ENCODE data around the gene XNDC1N.

The XNDC1N gene

DNA sequence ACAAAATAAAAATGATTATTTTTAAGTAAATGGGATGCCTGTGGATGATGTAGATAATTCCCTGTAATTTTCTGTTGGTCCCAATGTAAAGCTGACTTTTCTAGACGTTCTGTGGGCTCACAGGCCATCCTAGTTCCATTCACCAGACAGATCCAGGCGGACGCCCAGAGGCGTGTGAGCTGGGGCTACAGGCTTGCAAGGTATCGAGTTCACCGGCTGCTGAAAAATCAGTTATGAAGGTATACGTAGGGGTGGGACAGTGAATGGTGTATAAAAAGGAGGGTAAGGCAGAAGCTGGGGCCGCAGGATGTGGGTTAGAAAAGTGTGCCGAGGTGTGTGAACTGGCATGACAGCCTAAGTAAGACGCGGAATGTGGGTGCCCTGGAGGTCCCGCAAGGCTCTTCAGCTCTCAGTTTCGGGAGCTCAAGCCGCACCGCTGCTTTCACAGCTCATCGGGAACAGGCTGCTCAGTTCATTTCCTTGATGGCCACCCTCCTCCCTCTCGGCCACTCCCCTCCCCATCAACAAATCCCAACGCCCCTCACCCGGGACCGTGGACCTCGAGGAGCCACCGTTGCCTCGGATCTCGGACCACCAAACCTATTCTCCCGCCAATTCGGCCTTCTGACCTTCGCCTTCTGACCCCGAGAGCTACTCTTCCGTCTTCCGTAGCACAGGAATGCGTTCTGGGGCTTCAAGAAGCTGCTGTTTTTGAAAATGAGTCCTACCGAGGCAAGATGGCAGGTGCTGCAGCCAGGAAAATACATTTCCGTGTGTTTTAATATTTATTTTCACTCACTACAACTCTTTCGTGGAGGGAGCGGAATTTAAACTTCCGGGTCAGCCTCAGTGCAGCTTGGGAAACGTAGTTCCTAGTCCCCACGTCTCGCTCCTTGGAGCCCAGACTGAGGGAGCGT is at the start of gene XNDC1N:
Gene XNDC1N (minus strand): TSS at position 775 of the 917 bp plus-strand sequence. CDS start 5,241 bp downstream, outside the sequence.
- in situ Hi-C loops (cut with MboI; ENCODE audit: low sequenced_read_pairs), result no loop called here

GRCh38 chr11:71977743-71978418 is 49.5 kb upstream of the XNDC1N start:
- in situ Hi-C loops (cut with MboI; ENCODE audit: low sequenced_read_pairs), result no loop called here

DNA sequence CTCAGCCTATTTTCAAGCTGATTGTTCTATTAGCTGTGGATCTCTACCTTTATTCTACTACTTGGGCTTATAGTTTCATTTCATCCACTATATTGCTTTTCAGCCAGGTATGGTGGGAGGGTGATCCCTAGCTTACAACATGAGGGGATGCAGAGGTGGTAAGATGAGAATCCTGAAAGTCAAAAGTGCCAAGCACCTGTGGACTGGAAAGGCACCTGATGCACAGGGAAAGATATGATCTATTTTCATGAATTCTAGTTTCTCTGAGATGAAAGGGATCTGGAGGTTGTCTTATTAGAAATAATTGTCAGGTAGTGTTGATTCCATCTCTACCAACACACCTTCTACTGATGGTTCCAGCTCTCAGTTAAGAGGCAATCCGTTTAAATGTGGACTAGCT is 48.7 kb upstream of the XNDC1N start:
- in situ Hi-C loops (cut with MboI; ENCODE audit: low sequenced_read_pairs), result no loop called here

GRCh38 chr11:71976551-71976950 is 48.2 kb upstream of the XNDC1N start:
- in situ Hi-C loops (cut with MboI; ENCODE audit: low sequenced_read_pairs), result no loop called here

- in situ Hi-C loops (cut with MboI; ENCODE audit: low sequenced_read_pairs), result no loop called here
These were observed 43.3 kb upstream of the XNDC1N start for GRCh38 chr11:71971680-71972079.

- in situ Hi-C loops (cut with MboI; ENCODE audit: low sequenced_read_pairs), result no loop called here
These were observed 36.2 kb upstream of the XNDC1N start for GRCh38 chr11:71964641-71965040.

DNA sequence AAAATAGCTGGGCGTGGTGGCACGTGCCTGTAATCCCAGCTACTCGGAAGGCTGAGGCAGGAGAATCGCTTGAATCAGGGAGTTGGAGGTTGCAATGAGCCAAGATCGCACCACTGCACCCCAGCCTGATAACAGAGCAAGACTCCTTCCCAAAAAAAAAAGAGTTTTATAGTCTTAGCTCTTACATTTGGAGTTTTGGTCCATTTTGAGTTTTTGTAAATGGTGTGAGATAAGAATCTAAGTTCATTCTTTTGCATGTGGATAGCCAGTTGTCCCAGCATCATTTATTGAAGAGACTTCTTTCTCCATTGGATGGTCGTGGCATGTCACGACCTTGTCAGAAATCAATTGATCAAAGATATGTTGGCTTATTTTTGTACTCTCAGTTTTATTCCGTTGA is 35.1 kb upstream of the XNDC1N start:
- in situ Hi-C loops (cut with MboI; ENCODE audit: low sequenced_read_pairs), result no loop called here

DNA sequence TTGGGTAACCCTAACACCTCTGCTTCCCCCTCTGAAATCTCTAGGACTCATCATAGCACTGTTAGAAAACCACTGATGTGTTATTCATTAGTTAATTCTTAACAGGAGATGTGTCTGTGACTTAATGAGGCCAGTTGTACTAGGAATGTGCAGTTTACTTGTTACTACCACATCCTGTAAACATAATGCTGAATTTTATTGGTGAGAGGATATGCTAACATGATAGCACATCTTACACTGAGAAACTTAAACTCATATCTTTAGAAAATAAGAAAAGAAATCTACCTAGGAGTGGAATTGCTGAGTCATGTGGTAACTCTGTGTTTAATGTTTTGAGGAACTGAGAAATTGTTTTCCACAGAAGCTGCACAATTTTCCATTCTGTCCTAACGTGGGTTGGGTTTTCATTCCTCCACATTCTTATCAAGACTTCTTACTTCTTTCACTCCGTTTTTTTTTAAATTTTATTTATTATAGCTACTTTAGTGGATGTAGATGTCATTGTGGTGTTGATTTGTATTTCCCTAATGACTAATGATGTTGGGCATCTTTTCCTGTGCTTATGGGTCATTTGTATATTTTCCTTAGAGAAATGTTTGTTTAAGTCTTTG is 34.1 kb upstream of the XNDC1N start:
- in situ Hi-C loops (cut with MboI; ENCODE audit: low sequenced_read_pairs), result no loop called here

DNA sequence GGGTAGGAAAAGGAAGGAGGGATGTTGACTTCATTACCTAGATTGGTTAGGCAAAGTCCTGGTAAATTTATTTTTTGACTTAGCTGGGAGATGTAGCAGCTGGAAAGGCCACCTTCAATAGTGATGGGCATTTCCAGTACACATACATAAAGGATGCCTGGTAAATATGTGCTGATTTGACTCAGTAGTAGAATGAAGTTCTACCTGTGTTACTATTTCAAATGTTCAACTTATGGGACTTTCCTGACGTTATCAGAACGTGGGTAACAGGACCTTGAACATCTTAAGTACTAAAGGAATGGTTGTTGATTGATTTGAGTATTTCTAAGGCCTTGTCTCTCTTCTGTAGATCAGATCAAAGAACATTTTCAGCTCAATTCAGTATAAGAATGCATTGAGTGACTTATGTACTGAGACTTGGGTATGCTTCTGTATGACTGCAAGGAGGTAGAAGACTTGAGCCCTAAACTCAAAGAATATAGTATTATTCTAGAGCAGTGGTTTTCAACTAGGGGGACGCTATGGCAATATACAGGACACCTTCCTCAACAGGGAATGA is 27.6 kb upstream of the XNDC1N start:
- in situ Hi-C loops (cut with MboI; ENCODE audit: low sequenced_read_pairs), result no loop called here

DNA sequence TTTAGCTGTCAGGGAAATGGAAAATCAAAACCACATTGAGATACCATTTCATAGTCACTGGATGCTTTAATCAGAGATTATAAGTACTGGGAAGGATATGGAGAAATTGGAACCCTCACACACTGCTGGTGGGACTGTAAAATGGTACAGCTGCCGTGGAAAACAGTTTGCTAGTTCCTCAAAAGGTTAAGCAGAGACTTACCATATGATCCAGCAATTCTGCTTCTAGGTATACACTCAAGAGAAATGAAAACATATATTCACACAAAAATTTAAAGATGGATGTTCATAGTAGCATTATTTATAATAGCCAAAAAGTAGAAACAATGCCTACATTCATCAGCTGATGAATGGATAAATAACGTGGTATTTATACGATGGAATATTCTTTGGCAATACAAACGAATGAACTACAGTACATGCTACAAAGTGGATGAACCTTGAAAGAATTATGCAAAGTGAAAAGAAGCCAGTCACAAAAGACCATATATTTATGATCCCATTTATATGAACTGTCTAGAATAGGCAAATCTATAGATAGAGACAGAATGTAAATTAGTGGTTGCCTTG is 23.4 kb upstream of the XNDC1N start:
- in situ Hi-C loops (cut with MboI; ENCODE audit: low sequenced_read_pairs), result no loop called here

- in situ Hi-C loops (cut with MboI; ENCODE audit: low sequenced_read_pairs), result no loop called here
These were observed 20.6 kb upstream of the XNDC1N start for GRCh38 chr11:71949034-71949433.

- in situ Hi-C loops (cut with MboI; ENCODE audit: low sequenced_read_pairs), result no loop called here
These were observed 20.1 kb upstream of the XNDC1N start for GRCh38 chr11:71948314-71949027.

DNA sequence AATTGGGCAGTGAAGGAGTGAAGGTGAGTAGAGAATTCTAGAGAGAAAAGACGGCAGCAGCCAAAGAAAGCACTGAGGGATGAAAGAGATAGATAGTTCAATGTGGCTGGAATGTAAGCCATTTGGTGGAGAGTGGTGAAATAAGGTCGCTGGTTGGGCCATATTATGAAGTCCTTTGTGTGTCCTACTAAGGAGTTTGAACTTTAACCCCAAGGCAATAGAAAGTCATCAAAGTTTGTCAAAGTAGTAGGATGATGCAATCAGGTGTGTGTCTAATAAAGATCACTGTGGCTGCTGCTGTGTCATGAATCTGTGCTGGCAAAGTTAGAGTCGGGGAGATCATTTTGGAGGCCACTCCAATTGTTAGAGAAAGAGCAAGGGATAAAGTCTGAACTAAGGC is 19.1 kb upstream of the XNDC1N start:
- in situ Hi-C loops (cut with MboI; ENCODE audit: low sequenced_read_pairs), result no loop called here

DNA sequence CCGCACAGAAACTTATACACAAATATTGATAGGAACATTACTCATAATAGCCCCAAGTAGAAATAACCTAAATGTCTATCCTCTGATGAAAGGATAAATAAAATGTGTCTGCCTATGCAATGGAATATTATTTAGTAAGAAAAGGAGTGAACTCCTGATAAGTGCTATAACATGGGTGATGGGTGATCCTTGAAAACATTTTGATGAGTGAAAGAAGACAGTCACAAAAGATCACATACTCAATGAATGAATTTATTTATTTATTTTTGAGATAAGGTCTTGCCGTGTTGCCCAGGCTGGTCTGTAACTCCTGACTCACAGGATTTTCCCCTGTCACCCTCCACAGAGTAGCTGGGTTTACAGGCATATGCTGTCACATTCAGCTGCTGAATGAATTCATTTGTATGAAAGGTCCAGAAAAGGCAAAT is 17.8 kb upstream of the XNDC1N start:
- in situ Hi-C loops (cut with MboI; ENCODE audit: low sequenced_read_pairs), result no loop called here

DNA sequence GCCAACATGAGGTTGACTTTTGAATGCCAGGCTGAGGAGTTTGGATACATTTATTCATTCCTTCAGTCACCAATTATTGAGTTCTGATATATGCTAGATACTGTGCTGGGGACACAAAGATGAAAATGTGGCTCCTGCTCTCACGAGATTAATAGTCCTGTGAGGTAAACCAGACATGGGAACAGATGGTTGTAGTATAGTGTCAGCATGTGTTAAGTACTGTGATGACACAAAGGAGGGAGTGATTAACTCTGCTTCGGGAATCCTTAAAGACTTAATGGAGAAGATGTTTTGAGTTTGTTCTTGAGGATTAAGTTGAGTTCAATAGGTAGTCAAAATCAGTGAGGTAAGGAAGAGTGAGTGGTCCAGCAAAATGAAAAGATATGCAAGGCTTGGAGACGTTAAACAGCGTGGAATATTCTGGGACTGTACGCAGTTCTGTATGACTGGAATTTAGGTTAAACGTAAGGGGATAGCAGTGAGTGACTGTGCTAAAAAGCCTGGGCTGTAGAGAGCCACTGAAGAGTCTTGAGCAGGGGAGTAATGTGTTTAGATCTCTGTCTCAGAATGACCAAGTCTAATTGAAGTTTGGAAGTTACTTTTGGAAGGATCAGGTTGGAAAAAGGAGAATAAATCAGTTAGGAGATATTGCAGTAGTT is 12.3 kb upstream of the XNDC1N start:
- in situ Hi-C loops (cut with MboI; ENCODE audit: low sequenced_read_pairs), result no loop called here

DNA sequence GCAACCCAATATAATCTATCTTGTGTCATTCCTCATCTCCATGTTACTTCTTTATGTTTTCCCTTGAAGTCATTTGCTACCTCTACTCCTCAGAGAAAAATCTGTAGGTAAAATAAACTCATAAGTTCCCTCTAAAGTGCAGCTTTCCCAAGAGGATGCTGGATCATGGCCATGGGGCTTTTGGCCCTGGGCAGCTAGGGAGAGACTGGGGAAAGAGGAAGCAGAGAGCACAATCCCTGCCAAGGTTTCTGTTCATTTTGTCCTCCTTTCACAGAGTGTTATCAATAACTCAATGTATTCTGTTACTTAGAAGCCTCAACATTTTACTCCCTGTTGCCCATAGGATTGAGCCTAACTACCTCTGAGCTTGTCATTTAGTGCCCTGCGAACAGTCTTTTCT is 9.4 kb upstream of the XNDC1N start:
- in situ Hi-C loops (cut with MboI; ENCODE audit: low sequenced_read_pairs), result no loop called here

DNA sequence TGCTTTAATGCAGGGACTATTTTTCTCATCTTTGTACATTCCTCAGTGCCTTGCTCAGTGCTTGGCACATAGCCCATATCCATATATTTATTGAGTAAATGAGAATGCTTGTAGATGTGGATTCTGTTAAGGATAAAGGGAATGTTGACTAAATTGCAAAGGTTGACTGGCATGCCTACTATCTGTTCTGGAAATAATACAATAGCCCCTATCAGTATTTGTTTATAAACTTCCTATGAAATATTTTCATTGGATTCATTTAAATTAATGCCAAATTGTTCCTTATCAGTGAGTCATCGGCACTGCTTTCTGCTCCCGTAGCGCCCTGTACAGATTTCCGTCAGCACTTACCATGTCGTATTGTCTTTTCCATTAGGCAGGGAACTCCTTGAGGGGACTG is 8.4 kb upstream of the XNDC1N start:
- in situ Hi-C loops (cut with MboI; ENCODE audit: low sequenced_read_pairs), result no loop called here

DNA sequence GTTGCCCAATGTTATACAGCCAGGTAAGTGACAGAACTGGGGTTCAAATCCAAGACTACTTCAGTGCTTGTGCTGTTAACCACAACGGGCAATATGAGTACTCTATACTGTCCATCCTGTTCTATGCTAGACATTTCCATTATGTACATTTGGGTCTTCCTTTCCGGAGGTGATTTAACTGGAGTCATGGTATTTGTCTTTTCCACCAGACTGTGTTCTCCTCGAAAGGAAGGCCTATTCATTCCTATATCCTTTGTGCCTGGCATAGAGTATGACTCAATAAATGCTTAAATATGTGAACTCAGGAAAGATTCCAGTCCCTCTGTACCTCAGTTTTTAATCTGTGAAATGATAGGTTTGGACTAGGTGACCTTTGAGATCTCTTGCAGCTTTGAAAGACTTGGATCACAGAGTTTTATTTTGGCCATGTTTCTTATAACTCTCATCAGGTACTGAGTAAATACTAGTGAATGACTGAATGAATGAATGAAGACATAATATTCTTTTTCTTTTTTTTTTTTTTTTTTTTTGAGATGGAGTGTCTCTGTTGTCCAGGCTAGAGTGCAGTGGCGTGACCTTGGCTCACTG is 7.0 kb upstream of the XNDC1N start:
- in situ Hi-C loops (cut with MboI; ENCODE audit: low sequenced_read_pairs), result no loop called here

DNA sequence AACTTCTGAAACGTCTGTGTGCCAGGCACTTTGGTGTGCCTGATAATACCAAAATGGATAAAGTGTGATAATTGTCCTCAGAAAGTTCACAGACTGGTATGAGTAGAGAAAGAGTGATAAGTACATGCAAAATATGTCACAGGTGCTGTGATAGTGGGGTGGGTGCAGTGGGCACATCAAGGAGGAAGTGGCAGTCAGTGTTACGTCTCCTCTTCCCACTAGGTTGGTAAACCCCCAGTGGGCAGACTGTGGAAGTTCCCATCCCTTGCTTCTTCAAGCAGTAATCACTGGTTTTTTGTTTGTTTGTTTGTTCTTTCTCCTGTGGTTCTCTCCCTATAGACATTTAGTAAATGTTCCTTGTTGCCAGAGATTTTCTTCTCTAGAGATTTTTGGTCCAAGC is 5.8 kb upstream of the XNDC1N start:
- in situ Hi-C loops (cut with MboI; ENCODE audit: low sequenced_read_pairs), result no loop called here
